PFSK-1 (cell line): Measurements from ENCODE around the gene SLAMF7.

Experiments used
- POLR2AphosphoS5 ChIP-seq: IDR thresholded peaks from 2 replicates; pipeline ENCODE4 v1.6.1; 2012; ENCODE audit warnings: low read depth, mild to moderate bottlenecking, control low read depth, low read length, moderate library complexity
- TAF1 ChIP-seq: IDR thresholded peaks from 2 replicates; pipeline ENCODE4 v1.6.1; 2012; ENCODE audit warnings: low read length, control low read depth, borderline replicate concordance; ENCODE audit not compliant: insufficient read depth
- TF ChIP-seq, protein P1 (sequence below), 2 experiments: IDR thresholded peaks; 2 replicates each; pipeline versions ENCODE4 v1.6.1 to v1.8.0; 2011 to 2012; ENCODE audit warnings: low read depth in 2 of 2, low read length in 2 of 2, control low read depth in 1 of 2, inconsistent platforms in 1 of 2, mild to moderate bottlenecking in 1 of 2, moderate library complexity in 1 of 2; ENCODE audit not compliant: insufficient read depth in 1 of 2

DNA sequence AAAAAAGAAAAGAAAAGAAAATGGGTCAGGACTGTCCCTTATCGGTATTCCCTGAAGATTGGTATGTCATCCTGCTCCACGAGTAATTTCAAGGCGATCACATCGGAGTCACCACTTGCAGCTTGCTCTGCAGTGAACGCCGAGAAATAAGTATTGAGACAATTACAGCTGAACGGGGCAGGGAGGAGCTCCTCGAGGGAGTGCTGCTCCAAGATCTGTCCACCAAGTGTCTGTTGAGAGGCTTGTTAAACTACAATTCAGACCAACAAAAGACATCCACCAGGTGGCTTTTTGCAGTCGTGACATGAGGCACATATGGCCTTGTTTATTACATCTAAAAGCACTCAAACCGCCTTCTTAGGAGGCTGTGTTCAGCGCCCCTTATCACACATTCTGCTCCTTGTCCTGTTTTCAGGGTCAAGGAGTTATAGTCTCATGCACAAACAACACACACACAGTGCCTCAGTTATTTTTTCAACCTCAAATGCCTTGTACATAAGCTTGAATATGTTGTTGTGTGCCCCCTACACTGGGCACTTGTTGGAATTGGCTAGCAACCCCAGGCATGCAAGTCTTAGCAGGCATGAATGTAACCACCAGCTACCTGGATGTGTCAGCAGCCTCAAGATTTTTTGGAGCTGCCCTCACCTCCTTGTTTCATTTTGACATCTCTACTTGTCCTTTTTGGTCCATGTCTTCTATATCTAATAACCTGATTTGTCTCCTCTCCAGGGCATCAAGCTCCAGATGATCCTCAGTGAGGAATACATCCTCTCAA lies 14.4 kb upstream of the SLAMF7 start:
- TF ChIP-seq, protein P1, sequence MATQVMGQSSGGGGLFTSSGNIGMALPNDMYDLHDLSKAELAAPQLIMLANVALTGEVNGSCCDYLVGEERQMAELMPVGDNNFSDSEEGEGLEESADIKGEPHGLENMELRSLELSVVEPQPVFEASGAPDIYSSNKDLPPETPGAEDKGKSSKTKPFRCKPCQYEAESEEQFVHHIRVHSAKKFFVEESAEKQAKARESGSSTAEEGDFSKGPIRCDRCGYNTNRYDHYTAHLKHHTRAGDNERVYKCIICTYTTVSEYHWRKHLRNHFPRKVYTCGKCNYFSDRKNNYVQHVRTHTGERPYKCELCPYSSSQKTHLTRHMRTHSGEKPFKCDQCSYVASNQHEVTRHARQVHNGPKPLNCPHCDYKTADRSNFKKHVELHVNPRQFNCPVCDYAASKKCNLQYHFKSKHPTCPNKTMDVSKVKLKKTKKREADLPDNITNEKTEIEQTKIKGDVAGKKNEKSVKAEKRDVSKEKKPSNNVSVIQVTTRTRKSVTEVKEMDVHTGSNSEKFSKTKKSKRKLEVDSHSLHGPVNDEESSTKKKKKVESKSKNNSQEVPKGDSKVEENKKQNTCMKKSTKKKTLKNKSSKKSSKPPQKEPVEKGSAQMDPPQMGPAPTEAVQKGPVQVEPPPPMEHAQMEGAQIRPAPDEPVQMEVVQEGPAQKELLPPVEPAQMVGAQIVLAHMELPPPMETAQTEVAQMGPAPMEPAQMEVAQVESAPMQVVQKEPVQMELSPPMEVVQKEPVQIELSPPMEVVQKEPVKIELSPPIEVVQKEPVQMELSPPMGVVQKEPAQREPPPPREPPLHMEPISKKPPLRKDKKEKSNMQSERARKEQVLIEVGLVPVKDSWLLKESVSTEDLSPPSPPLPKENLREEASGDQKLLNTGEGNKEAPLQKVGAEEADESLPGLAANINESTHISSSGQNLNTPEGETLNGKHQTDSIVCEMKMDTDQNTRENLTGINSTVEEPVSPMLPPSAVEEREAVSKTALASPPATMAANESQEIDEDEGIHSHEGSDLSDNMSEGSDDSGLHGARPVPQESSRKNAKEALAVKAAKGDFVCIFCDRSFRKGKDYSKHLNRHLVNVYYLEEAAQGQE (IDR thresholded peaks at IDR 0.05; ENCODE audit: insufficient read depth in 1 of 2, low read depth in 2 of 2, low read length in 2 of 2): no peak
- no peak for TF ChIP-seq POLR2AphosphoS5
- TF ChIP-seq TAF1: no peak
